ENCODE data around the gene SRP54.
A peak's percentile ranks its signal among the peaks of the same experiment; 100 is the strongest.

SRP54 gene

DNA sequence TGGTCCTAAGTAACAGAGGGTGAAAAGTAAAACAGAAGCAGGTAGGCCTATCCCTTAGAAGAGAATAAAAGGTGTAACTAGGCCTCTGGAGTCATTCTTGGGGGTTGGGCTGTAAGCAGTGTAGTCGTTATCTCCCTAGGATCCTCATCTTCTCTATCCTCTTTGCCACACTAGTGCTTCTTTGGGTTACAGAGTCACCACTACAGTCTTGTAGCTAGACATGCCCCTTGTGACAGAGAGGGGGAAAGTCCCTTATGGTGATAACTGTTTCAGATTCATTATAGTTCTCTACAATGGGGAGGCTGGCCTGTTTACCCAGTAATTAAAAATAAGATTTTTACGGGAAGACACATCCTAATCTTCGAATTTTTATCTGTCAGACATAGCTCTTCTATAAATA lies 16.4 kb upstream of the SRP54 start:
- H3K4me3 ChIP-seq (ENCODE audit: low read depth, low read length): no peak overlapping the region
- TF ChIP-seq, protein P1, sequence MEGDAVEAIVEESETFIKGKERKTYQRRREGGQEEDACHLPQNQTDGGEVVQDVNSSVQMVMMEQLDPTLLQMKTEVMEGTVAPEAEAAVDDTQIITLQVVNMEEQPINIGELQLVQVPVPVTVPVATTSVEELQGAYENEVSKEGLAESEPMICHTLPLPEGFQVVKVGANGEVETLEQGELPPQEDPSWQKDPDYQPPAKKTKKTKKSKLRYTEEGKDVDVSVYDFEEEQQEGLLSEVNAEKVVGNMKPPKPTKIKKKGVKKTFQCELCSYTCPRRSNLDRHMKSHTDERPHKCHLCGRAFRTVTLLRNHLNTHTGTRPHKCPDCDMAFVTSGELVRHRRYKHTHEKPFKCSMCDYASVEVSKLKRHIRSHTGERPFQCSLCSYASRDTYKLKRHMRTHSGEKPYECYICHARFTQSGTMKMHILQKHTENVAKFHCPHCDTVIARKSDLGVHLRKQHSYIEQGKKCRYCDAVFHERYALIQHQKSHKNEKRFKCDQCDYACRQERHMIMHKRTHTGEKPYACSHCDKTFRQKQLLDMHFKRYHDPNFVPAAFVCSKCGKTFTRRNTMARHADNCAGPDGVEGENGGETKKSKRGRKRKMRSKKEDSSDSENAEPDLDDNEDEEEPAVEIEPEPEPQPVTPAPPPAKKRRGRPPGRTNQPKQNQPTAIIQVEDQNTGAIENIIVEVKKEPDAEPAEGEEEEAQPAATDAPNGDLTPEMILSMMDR (IDR thresholded peaks at IDR 0.05; ENCODE audit: low read depth, low read length, missing control alignments): no peak
- DNase-seq (ENCODE audit: low read depth): no peak

DNA sequence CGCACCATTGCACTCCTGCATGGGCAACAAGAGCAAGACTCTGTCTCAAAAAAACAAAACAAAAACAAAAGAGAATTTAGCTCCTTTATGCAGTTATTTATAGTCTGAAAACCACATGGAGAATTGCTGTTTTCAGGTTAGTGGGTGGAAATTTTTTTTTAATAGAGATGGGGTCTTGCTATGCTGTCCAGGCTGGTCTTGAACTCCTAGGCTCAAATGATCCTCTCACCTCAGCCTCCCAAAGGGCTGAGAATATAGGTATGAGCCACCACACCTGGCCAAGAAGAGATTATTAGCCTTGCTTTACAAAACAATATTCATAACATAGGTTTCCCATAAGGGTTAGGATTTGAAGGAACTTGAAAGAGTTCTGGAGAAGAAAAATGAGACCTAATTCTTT lies 12.1 kb upstream of the SRP54 start:
- no peak for DNase-seq (ENCODE audit: low read depth)
- no peak overlapping the region for H3K4me3 ChIP-seq (ENCODE audit: low read depth, low read length)
- TF ChIP-seq, protein P1 (IDR thresholded peaks at IDR 0.05; ENCODE audit: low read depth, low read length, missing control alignments): no peak

DNA sequence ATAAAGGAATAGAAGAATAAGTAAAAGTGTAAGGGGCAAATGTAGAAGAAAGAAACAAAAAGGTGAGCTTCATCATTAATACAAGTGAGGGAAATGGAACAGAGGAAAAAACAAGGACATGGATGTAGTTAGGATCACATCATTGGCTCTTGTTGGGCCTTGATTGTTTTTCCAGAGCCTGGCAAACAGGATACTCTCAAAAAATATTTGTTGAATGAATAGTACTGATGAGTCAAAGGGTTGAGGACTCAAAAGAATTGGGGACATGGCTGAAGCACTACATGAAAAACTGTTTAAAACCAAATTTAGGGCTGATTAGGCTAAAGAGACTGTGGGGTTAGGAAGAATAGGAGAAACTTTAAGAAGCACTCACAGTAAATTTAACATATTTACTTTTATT lies 11.4 kb upstream of the SRP54 start:
- TF ChIP-seq, protein P1 (IDR thresholded peaks at IDR 0.05; ENCODE audit: low read depth, low read length, missing control alignments): no peak
- DNase-seq (ENCODE audit: low read depth): no peak
- H3K4me3 ChIP-seq (ENCODE audit: low read depth, low read length): no peak overlapping the region

DNA sequence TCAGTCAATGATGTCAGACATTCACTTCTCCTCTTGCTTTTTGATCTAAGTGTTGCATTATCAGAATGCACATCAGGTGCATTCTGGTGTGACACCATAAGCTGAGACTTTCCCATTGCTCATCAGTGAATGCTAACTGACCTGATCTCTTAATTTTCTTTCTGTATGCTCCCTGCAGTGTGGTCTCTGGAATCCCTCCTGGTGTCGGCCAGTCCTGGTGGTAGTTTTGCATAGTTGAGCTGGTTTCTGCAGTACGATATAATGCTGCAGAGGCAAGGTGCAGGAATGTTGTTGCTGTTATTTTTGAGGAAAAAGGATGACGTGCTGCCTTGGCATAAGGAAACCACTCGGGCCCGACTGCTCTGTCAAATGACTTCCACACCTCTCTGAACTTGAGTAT lies 11.0 kb upstream of the SRP54 start:
- TF ChIP-seq, protein P1 (IDR thresholded peaks at IDR 0.05; ENCODE audit: low read depth, low read length, missing control alignments): no peak
- DNase-seq (ENCODE audit: low read depth): no peak
- no peak overlapping the region for H3K4me3 ChIP-seq (ENCODE audit: low read depth, low read length)

- TF ChIP-seq, protein P1 (IDR thresholded peaks at IDR 0.05; ENCODE audit: low read depth, low read length, missing control alignments): no peak
- DNase-seq (ENCODE audit: low read depth): no peak
Measured at GRCh38 chr14:34978444-34978843, 4.3 kb upstream of the SRP54 start.

DNA sequence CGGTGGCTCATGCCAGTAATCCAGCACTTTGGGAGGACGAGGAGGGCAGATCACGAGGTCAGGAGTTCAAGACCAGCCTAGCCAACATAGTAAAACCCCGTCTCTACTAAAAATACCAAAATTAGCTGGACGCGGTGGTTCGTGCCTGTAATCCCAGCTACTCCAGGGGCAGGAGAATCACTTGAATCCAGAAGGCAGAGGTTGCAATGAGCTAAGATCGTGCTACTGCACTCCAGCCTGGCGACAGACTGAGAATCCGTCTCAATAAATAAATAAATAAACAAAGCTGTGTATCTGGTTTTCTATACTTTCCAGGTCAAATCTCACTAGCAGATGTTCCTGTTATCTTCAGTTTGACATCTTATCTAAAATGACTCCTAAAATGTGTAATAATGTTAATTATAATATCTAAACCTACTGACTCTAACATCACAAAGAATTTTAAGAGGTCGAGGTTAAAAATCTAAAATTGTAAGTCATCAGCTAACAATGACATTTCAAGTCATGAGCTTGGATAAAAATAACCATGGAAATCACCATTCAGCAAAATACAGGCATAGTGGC lies 2.4 kb upstream of the SRP54 start:
- TF ChIP-seq, protein P1 (IDR thresholded peaks at IDR 0.05; ENCODE audit: low read depth, low read length, missing control alignments): no peak

More at GRCh38 chr14:34978444-34978843, 4.3 kb upstream of the SRP54 start:
- no peak overlapping the region for H3K4me3 ChIP-seq (ENCODE audit: low read depth, low read length)

DNA sequence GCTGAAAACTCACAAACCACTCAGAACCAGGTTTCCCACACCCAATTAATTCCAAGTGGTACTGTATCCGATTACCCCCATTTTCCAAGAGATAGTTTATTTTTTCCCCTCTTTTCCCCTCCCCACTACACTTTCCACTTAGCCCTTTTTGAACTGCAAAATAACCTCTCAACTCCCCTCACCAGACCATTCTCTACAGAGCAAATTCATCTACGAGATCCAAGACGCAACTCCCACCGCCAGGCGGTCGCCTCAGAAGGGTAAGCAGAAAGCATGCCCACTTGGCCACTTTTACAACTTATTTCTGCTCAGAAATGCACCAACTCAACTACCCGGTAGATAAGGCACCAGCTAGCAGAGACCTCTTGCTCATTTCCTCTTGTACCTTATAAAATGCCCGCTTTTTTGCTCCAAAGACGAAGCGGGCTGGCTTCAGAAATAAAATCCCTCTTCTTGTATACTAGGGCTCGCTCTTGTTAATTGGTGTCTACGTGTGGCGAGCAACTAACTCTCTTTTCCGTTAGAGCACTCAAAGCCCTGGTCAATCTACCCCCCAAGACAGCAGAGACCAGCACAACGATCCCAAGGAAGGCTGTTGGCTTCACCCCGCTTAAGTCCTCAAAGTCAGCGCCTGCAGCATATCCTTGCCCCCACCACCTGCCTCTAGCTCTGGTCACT lies 910 bp upstream of the SRP54 start:
- DNase-seq (ENCODE audit: low read depth): no peak
- H3K4me3 ChIP-seq (ENCODE audit: low read depth, low read length): peak overlapping the region; percentile 89
- TF ChIP-seq, protein P1 (IDR thresholded peaks at IDR 0.05; ENCODE audit: low read depth, low read length, missing control alignments): peak; percentile 38

More for the DNA sequence above, 2.4 kb upstream of the SRP54 start:
- DNase-seq (ENCODE audit: low read depth): no peak
- peak overlapping the region; percentile 89 for H3K4me3 ChIP-seq (ENCODE audit: low read depth, low read length)
